Measurements from ENCODE around the gene DMRTA1. TPM values are rescaled to one million over a fixed set of nuclear protein-coding genes. Genes with fewer than 3 reads are reported as not detected.
"Not testable (repeated sequence)": the region's sequence is repeated elsewhere in the genome, so short reads cannot be mapped to it uniquely, and the experiment has no call there.

DMRTA1 gene, protein sequence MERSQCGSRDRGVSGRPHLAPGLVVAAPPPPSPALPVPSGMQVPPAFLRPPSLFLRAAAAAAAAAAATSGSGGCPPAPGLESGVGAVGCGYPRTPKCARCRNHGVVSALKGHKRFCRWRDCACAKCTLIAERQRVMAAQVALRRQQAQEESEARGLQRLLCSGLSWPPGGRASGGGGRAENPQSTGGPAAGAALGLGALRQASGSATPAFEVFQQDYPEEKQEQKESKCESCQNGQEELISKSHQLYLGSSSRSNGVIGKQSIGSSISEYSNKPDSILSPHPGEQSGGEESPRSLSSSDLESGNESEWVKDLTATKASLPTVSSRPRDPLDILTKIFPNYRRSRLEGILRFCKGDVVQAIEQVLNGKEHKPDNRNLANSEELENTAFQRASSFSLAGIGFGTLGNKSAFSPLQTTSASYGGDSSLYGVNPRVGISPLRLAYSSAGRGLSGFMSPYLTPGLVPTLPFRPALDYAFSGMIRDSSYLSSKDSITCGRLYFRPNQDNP
- total RNA-seq = not detected

DNA sequence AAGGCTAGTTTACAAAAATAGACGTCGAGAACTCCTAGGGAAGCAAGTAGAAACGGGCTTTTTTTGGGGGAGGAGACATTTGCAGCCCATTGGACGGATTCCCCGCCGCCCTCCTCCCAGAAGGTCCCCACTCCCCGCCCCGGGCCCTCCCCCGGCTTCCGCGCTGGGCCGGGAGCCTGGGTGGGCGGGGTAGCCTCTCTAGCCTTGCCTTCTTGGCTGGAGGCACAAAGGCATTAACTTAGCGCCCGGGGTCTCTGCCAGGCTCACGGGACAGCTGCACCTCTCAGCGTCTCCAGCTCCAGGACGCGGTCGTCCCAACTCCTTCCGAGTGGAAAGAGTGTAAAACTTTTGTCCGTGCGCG, at the start of gene DMRTA1:
DMRTA1 (plus strand) TSS at position 236 of the 361 bp plus-strand sequence. CDS start 242 bp downstream, outside the sequence.
- Mint-ChIP-seq H3K27ac (no peak within 1 kb of the TSS), H3K27me3 (peaks cover 42% of the 10 kb centered on the region), H3K4me1 (peaks cover 3% of the 10 kb centered on the region), H3K36me3 (ENCODE audit: low read depth) (no peaks in the 10 kb centered on the region), H3K4me3 (peak within 1 kb of the TSS; percentile 34), H3K9me3 (no peaks in the 10 kb centered on the region)
- POLR2A ChIA-PET = no interaction called here
- CTCF ChIA-PET = no interaction called here
- no peak for DNase-seq

DNA sequence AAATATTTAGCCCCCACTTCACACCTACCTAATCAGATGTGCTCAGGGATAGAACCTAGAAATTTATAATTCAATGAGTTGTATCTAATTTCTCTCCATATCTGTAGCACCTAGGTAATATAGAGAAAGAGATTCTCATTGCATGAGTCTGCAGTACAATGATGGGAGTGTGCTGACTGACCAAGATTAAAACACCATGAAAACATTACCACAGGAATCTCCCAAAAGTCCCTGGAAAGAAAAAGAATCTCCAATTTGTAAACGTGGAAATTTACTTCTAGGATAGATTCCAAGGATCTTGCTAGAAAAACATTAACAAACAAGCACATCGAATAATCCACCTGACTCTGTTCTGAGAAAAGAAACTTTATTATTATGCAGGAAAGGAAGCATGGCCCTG, 45.0 kb upstream of the DMRTA1 start:
- Mint-ChIP-seq H3K27ac (no peak overlapping the region), H3K4me3 (no peak overlapping the region), H3K4me1 (no peaks in the 10 kb centered on the region), H3K9me3 (no peaks in the 10 kb centered on the region), H3K36me3 (ENCODE audit: low read depth) (no peaks in the 10 kb centered on the region), H3K27me3 (no peaks in the 10 kb centered on the region)
- ChIA-PET CTCF (no interaction called here), POLR2A (no interaction called here)
- no peak for DNase-seq

DNA sequence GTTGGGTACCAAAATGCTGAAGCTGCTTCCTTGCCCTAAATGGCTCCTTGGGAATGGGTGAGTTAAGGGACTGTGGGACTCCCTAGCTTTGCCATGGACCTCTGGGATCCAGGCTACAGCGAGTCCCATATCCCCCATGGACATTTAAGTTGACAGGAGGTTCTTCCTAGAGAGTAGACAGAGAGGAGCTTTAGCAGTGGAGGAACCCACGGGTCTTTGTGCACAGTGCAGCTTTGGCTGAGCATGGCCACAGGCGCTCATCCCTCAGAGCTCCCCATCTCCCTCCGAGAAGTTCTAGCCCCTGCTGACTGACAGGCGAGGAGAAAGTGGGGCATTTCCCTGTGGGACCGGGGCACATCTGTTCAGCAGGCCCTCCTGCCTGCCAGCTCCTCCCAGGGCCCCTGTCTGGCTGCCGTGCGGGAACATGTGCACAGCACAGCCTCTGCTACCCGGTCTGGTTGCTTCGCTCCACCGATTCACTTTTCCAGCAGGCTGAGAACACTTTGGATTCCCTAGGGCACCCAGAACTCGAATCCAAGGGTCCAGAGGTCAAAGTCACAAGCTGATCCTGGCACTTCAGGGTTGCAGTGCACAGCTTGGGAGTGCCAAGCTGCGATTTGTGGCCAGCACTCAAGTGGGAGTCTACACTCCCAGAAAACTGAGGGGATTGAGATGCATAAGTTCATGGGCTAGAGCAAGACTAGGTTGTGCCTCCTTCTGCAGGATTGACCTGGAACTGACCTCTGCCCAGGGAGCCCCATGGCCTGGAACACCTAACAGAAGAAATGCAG, 40.6 kb upstream of the DMRTA1 start:
- no peaks in the 10 kb centered on the region for H3K9me3 Mint-ChIP-seq
- no peaks in the 10 kb centered on the region for H3K4me1 Mint-ChIP-seq
- no peak for DNase-seq
- no peak overlapping the region for H3K4me3 Mint-ChIP-seq
- no peaks in the 10 kb centered on the region for H3K27me3 Mint-ChIP-seq
- CTCF ChIA-PET = interaction anchor here (0.6 kb wide), 1 partner anchor 651 kb away, joined by 3 read pairs; no protein-coding TSS in a partner anchor
- no peak overlapping the region for H3K27ac Mint-ChIP-seq
- POLR2A ChIA-PET = no interaction called here
- no peaks in the 10 kb centered on the region for H3K36me3 Mint-ChIP-seq (ENCODE audit: low read depth)

DNA sequence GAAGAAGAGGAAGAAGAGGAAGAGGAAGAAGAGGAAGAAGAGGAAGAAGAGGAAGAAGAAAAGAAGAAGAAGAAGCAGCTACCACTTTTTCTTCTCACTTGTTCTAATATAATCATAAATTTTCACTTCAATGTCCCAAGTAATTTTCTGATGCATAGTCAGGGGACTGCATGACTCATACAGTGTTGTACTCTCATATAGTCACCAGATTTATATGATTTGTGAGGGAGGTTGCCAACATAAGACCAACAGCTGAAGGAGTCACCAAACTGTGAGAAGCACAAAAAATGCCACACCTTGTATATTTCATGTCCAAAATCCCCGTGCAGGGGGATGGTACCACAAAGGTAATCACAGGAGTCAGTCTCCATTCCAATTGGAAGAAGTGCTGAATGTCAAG, 32.7 kb upstream of the DMRTA1 start:
- H3K27ac Mint-ChIP-seq = no peak overlapping the region
- ChIA-PET CTCF (no interaction called here), POLR2A (no interaction called here)
- H3K36me3 Mint-ChIP-seq (ENCODE audit: low read depth) = no peaks in the 10 kb centered on the region
- H3K4me1 Mint-ChIP-seq = no peaks in the 10 kb centered on the region
- DNase-seq = no peak
- H3K27me3 Mint-ChIP-seq = no peaks in the 10 kb centered on the region
- H3K9me3 Mint-ChIP-seq = no peaks in the 10 kb centered on the region
- no peak overlapping the region for H3K4me3 Mint-ChIP-seq

DNA sequence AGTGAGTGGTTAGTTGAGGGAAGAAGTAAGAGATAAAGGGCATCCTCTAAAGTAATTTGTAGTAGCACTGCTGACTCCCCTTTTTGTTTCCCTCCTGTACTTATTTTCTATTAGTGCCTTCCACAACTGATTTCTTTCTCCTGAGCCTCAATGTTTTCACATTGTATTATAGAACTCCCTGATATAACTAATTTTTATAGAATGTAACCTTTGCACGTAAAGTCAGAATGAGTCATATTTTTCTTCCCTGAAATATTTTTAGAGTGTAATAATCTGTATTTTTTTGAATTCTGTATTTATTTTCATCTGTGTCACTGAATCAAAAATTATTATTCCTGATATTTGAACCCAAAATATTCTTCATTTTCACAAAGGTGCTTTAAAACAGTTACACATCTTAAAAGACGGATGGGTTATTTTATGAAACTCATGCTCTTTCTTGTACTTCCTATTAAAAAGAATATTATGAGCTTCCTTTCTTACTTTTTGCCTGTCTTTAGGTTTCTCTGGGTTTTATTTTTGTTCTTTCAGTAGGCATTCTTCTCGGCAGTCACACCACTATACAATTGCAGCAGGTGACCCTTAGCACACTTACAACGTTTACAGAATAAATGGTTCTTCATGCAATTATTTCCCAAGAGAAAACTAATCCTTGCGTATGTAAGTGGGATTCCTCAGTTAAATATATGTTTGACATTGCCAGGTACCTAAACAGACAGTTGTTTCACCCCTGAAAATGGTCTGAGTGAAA, 30.5 kb upstream of the DMRTA1 start:
- H3K9me3 Mint-ChIP-seq = no peaks in the 10 kb centered on the region
- H3K27ac Mint-ChIP-seq = no peak overlapping the region
- DNase-seq = no peak
- H3K36me3 Mint-ChIP-seq (ENCODE audit: low read depth) = no peaks in the 10 kb centered on the region
- H3K27me3 Mint-ChIP-seq = no peaks in the 10 kb centered on the region
- ChIA-PET POLR2A (no interaction called here), CTCF (no interaction called here)
- no peak overlapping the region for H3K4me3 Mint-ChIP-seq
- no peaks in the 10 kb centered on the region for H3K4me1 Mint-ChIP-seq

DNA sequence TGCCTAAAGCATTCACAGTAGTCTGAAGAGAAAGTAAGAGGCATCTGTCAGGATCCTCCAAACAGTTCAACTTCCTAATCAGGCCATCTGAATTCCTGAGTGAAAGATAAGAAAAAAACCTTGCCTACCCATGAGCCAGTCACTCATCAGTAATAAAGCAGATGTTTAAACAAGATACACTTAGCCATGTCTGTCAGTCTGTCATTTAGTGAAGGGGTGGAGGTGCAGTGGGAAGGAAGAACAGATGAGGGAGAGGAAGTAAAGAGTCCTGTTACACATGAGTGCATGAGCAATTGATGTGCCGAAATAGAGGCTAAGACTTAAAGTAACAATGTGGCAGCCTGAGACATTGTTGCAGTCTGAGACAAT, 29.9 kb upstream of the DMRTA1 start:
- Mint-ChIP-seq H3K36me3 (ENCODE audit: low read depth) (no peaks in the 10 kb centered on the region), H3K27ac (no peak overlapping the region), H3K27me3 (no peaks in the 10 kb centered on the region), H3K4me3 (no peak overlapping the region), H3K9me3 (no peaks in the 10 kb centered on the region), H3K4me1 (no peaks in the 10 kb centered on the region)
- POLR2A ChIA-PET = no interaction called here
- CTCF ChIA-PET = no interaction called here
- no peak for DNase-seq

DNA sequence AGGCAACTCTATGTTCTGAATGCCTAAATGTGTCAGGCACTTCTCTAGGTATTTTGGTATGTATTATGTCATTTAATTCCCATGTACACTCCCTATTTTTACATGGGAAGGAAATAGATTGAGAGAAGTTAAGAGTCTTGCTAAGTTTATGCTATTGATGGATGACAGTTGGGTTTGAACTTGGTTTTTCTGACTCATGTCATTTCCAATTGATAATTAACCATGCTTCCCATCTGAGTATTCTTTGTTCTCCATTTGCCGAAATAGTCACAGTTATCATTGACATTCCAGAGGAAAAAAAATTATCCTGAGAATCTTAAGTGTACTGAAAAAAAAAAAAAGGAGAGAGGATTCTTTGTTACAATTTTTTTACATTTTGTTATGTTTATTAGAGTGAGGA, 23.1 kb upstream of the DMRTA1 start:
- no peaks in the 10 kb centered on the region for H3K9me3 Mint-ChIP-seq
- peaks cover 3% of the 10 kb centered on the region for H3K27me3 Mint-ChIP-seq
- ChIA-PET CTCF (interaction anchor here (0.7 kb wide), 1 partner anchor 151 kb away, joined by 4 read pairs; no protein-coding TSS in a partner anchor), POLR2A (no interaction called here)
- H3K4me3 Mint-ChIP-seq = no peak overlapping the region
- no peaks in the 10 kb centered on the region for H3K4me1 Mint-ChIP-seq
- H3K27ac Mint-ChIP-seq = no peak overlapping the region
- no peak for DNase-seq
- H3K36me3 Mint-ChIP-seq (ENCODE audit: low read depth) = no peaks in the 10 kb centered on the region

DNA sequence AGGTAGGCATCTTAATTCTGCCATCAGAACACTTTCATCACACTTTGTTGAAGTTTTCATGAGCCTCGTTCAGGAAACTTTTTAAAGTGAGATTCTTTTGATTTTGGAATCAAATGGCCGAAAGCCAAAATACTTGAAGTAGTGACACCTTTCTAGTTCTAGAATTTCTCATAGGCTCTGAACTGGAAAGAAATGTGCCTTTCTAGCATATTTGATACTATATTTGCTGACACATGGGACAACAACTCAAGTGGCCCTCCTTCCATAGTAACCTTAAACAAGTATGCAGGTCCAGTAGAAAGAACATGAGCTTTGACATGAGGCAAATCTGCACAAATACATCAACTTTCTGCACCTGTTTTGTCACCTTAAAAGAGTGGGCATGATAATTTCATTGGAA, 22.0 kb upstream of the DMRTA1 start:
- H3K27me3 Mint-ChIP-seq = peaks cover 3% of the 10 kb centered on the region
- no peaks in the 10 kb centered on the region for H3K36me3 Mint-ChIP-seq (ENCODE audit: low read depth)
- no peaks in the 10 kb centered on the region for H3K9me3 Mint-ChIP-seq
- ChIA-PET POLR2A (no interaction called here), CTCF (no interaction called here)
- H3K27ac Mint-ChIP-seq = no peak overlapping the region
- DNase-seq = no peak
- no peaks in the 10 kb centered on the region for H3K4me1 Mint-ChIP-seq
- no peak overlapping the region for H3K4me3 Mint-ChIP-seq

DNA sequence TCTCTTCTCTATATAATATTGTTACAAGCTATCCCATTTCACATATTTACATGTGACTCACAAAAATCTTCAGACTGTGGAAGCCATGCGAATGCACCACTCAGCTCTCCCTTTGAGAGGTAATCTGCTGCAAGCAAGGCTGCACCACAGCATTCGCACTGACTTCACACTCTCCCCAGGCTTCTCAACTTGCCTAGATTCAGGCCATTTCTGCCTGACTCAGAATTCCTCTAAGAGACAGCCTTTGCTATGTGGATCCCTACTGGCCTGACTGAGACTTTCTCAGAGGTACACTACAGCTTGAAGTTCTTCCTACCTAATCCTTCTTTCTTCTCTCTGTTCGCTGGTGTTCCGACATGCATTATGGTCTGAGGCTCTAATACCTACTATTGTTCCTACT, 21.1 kb upstream of the DMRTA1 start:
- no peak for DNase-seq
- ChIA-PET POLR2A (no interaction called here), CTCF (no interaction called here)
- H3K36me3 Mint-ChIP-seq (ENCODE audit: low read depth) = no peaks in the 10 kb centered on the region
- peaks cover 3% of the 10 kb centered on the region for H3K27me3 Mint-ChIP-seq
- no peaks in the 10 kb centered on the region for H3K9me3 Mint-ChIP-seq
- H3K27ac Mint-ChIP-seq = no peak overlapping the region
- no peak overlapping the region for H3K4me3 Mint-ChIP-seq
- H3K4me1 Mint-ChIP-seq = no peaks in the 10 kb centered on the region

DNA sequence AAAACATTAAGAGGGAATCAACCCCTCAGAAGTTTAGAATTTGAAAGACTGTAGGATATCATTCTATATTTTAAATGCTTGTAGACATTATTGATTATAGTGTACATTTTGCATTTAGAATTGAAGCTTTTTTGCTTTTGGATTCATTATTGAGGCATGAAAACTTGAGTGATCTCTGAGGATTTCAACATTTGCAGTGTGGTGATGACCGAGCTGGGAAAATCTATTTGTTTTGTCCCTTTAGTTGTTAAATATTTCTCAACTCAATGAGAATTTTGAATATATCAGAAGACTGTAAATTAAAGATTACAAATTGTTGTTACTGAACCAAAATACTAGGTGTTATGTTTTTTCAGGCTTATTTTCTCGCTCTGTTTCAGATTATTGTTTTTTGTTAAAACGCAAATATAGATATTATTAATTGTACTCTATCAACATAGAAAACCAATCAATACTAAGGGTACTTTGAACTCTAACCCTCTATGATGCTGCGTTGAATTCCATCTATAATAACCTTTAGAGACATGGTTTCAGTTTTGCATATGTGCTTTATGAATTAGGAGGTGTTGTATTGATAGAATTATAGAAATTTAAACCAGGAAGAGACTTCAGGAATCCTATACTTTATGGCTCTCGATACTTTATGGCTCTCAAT, 19.3 kb upstream of the DMRTA1 start:
- H3K4me3 Mint-ChIP-seq = no peak overlapping the region
- peaks cover 6% of the 10 kb centered on the region for H3K27me3 Mint-ChIP-seq
- H3K4me1 Mint-ChIP-seq = no peaks in the 10 kb centered on the region
- H3K9me3 Mint-ChIP-seq = no peaks in the 10 kb centered on the region
- ChIA-PET CTCF (no interaction called here), POLR2A (no interaction called here)
- no peak for DNase-seq
- H3K27ac Mint-ChIP-seq = no peak overlapping the region
- no peaks in the 10 kb centered on the region for H3K36me3 Mint-ChIP-seq (ENCODE audit: low read depth)

DNA sequence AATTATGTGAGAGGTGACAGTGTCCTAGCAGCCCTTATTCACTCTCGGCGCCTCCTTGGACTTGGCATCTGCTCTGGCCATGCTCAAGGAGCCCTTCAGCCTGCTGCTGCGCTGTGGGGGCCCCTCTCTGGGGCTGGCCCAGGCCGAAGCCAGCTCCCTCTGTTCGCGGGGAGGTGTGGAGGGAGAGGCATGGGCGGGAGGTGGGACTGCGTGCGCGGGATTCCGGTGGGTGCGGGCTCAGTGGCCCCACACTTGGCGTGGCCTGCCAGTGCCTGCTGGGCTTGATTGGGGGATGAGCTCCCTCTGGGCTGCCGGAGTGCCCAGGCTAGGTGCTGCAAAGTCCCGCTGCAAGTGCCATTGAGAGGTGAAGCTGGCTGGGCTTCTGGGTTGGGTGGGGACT, 12.9 kb upstream of the DMRTA1 start:
- H3K27me3 Mint-ChIP-seq = peaks cover 3% of the 10 kb centered on the region
- H3K4me3 Mint-ChIP-seq = no peak overlapping the region
- no peaks in the 10 kb centered on the region for H3K36me3 Mint-ChIP-seq (ENCODE audit: low read depth)
- ChIA-PET CTCF (no interaction called here), POLR2A (no interaction called here)
- no peak for DNase-seq
- H3K27ac Mint-ChIP-seq = no peak overlapping the region
- no peaks in the 10 kb centered on the region for H3K4me1 Mint-ChIP-seq
- H3K9me3 Mint-ChIP-seq = no peaks in the 10 kb centered on the region

DNA sequence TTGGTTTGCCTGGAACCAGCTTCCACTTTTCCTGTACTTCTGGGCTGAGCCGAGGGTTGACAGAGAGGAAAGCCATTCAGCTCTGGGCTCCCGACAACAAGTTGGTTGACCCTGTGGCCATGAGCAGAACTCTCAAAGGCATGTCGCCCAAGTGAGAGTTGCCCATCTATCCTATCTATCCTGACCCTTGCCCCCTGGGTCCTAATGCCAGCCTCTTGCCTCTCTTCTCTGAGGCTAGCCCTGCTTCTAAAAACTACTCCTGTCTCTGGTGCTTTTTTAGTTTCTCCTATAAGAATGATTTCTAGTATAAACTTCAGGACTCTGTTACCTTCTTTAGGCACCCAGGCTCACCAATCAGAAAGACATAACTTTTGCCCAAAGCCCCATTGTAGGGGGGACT, 11.4 kb upstream of the DMRTA1 start:
- DNase-seq; H3K27ac Mint-ChIP-seq; H3K27me3 Mint-ChIP-seq; H3K4me1 Mint-ChIP-seq; H3K36me3 Mint-ChIP-seq (ENCODE audit: low read depth); H3K4me3 Mint-ChIP-seq; CTCF ChIA-PET; POLR2A ChIA-PET; H3K9me3 Mint-ChIP-seq: not testable (repeated sequence)
